GM19463 (cell line): ENCODE results near the gene ZC3H10.
"Not testable (repeated sequence)": the region's sequence is repeated elsewhere in the genome, so short reads cannot be mapped to it uniquely, and the experiment has no call there.

Experiments
- ATAC-seq: cut with Tn5 transposase; IDR thresholded peaks from one replicate; pipeline ENCODE4 v1.9.1; 2021; ENCODE audit warnings: mild to moderate bottlenecking, moderate library complexity; ENCODE audit not compliant: unreplicated experiment

Gene ZC3H10, protein sequence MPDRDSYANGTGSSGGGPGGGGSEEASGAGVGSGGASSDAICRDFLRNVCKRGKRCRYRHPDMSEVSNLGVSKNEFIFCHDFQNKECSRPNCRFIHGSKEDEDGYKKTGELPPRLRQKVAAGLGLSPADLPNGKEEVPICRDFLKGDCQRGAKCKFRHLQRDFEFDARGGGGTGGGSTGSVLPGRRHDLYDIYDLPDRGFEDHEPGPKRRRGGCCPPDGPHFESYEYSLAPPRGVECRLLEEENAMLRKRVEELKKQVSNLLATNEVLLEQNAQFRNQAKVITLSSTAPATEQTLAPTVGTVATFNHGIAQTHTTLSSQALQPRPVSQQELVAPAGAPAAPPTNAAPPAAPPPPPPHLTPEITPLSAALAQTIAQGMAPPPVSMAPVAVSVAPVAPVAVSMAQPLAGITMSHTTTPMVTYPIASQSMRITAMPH

DNA sequence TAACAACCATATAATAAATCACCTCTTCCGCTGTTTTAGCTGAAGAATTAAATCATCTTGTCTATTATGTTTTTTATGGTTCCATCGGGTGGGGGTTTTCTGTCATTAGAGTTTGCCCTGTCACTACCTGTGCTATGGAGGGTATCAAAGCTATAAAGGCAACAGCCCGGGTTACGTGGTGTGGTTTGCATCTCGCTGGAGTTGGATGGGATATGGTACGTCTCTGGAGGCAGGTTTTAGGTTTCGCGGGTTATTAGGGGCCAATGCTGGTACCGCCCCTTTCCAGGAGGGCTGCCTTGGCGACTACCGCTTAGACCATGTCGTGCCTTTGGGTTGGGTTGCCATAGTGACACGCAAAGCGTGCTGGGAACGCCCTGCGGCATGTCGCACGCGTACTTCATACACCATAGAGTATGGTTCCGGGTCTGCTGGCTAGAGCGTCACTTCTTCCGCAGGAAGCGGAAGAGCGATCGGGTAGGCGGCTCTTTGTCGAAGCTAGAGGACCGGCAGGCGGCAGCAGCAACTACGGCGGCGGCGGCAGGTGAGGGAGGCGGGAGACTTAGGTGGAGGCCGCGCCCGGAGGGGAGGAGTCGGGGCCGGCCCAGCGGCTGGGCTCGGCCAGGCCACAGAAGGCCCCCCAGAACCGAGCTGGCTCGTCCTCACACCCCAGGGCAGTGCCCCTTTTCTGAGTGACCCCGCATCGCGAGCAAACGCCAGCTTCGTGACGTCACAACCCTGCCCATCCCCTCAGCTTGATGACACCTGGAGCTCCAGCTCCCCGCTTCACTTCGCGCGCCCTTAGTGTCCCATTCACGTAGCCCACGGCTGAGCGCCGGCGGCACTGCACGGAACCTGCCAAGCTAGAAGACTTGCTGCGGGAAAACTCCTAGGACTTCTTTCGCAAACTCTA, at the start of gene ZC3H10:
ZC3H10 (plus strand) TSS at position 489 of the 910 bp plus-strand sequence. CDS start 2,297 bp downstream, outside the sequence.
- ATAC-seq = peak; percentile 84

DNA sequence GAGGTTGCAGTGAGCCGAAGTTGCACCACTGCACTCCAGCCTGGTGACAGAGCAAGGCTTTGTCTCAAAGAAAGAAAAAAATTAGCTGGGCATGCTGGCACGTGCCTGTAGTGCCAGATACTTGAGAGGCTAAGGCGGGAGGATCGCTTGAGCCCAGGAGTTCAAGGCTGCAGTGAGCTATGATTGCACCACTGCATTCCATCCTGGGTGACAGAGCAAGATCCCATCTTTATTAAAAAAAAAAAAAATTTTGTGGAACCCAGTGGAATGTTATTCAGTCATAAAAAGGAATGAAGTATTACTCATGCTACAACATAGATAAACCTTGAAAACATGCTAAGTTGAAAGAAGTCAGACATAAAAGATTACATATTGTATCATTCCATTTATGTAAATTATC, 46.4 kb upstream of the ZC3H10 start:
- ATAC-seq = no peak

DNA sequence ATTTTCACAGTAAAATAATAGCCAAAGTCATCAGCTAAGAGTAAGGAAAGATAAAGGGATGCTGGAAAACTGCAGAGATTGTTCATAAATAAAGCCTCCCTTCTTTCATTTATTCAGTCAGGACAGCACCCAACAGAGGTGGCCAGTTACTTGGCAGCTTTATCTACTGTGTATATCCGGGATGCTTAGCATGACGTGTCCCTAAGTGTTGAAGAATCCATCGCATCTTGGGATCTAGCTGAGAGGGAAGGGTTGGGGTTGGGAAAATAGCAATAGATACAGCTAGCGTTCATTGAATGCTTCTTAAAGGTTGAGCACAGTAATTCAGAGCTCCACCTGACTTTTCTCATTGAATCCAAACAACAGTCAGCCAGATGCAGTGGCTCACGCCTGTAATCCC, 43.7 kb upstream of the ZC3H10 start:
- no peak for ATAC-seq

DNA sequence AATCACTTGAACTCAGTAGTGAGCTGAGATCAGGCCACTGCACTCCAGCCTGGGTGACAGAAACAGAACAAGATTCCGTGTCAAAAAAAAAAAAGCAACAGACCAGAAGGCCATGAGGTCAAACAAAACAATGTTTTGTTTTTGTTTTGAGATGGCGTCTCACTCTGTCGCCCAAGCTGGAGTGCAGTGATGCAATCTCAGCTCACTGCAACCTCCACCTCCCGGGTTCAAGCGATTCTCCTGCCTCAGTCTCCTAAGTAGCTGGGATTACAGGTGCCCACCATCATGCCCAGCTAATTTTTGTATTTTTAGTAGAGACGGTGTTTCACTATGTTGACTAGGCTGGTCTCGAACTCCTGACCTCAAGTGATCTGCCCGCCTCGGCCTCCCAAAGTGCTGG, 40.1 kb upstream of the ZC3H10 start:
- ATAC-seq = not testable (repeated sequence)

DNA sequence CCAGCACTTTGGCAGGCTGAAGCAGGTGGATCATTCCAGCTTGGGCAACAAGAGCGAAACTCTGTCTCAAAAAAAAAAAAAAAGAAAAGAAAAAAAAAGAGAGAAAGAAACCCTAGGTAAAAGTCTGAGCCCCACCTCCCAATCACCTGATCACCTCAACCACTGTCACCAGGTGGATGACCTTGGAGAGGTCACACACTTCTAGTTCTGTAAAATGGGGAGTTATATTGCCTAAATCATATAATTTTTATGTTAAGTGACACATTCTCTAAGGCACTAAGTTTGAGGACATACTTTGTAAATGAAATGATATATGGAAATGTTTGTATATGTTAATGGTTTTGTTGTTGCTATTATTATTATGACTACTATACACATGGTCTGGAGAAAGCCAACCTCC, 39.6 kb upstream of the ZC3H10 start:
- ATAC-seq = no peak

DNA sequence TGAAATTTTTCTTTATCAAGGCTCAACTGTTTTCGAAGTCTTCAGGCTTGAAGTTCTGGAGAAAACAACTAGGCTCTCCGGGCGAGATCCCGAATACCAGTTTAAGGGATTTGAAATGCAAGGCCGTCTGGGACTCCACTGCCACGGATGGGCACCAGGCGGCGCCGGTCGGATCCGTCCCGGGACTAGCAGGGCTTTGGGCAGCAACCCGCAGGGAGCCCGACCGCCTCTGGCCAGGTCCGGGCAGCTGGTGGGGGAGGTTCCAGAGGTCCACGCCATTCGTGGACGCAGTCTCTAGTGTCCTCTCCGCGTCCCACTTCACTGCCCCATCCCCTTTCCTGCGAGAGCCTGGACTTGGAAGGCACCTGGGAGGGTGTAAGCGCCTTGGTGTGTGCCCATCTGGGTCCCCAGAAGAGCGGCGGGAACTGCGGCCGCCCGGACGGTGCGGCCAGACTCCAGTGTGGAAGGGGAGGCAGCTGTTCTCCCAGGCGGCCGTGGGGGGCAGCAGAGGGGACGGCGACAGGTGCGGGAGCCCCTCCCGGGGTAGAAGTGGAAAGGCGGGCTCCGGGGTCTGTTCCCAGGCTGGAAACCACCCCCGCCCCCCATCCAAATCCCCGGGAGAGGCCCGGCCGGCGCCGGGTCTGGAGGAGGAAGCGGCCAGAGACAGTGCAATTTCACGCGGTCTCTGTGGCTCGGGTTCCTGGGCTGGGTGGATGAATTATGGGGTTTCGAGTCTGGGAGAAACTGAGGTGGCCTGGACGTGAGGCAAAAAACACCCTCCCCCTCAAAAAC, 38.9 kb upstream of the ZC3H10 start:
- ATAC-seq = peak; percentile 75

DNA sequence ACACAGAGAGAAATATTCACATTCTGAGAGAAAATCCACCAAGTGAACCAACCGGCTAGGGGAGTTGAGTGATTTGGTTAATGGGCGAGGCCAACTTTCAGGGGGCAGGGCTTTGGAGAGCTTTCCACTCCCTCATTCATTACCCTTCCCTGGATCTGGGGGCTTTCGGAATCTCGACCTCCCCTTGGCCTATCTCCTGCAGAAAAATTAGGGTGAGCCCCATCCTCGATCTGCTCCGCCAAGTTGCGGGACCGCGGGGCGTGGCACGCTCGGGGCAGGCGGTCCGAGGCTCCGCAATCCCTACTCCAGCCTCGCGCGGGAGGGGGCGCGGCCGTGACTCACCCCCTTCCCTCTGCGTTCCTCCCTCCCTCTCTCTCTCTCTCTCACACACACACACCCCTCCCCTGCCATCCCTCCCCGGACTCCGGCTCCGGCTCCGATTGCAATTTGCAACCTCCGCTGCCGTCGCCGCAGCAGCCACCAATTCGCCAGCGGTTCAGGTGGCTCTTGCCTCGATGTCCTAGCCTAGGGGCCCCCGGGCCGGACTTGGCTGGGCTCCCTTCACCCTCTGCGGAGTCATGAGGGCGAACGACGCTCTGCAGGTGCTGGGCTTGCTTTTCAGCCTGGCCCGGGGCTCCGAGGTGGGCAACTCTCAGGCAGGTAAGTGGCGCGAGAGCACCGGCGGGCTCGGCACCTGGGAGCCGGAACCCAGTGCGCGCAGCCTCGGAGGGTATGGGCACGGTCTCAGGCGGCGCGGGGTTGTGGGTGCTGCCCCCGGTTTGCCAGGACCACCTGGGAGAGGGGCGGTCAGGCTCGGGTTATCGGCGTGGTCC, 38.1 kb upstream of the ZC3H10 start, which contains the start of gene ERBB3:
ERBB3 (plus strand) TSS at position 443 of the 833 bp plus-strand sequence; CDS start at position 579, 136 bp downstream.
- peak; percentile 39 for ATAC-seq

DNA sequence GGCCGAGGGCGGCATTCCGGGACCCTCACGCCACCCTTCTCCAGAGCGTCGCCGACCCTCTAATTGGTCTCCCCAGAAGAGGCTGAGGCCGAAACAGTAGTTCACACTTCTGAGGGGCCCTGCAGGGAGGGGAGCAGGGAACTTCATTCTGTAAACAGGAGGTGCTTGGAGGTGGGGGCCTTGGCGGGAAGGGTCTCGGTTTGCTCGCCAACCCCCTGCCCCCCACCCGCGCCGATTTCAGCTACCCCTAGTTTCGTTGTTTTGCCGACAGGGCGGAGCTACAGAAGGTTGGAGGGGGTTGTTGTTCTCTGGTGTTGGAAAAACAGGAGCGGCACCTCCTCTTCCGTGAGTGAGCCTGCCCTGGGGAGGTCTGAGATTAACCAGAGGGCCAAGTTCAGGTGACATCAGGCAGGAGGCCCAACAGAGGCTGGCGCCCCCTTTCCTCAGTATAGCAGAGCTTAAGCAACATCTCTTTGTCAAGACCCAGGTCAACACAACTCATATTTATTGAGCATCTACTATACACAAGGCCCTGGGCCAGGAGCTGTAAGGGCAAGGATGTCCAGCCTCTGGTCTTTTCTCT, 37.4 kb upstream of the ZC3H10 start:
- ATAC-seq = no peak

DNA sequence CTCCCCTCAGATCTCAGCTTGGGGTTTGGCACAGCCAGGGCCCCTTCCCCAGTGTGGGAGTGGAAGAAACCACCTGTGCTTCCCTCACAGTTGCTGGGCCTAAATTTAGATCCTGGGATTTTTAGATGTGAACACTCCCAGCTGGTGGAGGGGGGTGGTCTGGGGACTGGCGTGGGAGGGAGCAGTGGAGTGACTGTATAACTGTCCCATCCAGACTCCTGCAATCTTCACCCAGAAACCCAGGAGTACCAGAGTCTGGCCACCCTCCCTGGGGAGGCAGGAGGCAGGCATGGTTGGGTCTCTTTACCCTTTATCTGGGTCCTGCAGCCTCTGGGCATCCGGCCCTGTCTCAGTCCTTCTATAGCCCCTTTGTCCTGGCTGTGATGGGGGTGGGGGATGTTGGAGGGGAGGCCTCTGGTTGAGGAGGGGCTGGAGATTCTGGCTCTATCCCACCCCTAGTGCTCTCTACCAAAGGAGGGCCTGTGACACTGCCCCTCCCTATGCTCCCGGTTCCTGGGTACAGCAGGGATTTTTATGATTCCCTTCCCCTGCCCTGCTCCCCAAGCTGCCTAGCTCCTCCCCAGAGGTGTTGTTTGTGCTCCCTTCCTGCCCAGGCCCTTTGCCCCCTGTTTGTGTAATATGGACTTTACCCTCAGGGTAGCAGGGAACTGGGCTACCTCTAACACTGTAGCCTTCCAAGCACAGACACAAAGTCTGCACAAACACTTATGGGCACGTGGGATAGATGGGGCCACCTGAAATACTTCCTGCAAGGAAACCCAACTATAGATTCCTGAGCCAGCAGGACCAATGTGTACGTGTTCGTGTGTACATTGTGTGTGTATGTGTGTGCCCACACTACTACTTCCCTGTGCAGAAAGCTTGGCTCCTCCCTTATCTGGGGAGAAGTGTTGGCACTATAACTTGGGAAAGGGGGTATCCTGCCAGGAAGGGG, 36.4 kb upstream of the ZC3H10 start:
- no peak for ATAC-seq

DNA sequence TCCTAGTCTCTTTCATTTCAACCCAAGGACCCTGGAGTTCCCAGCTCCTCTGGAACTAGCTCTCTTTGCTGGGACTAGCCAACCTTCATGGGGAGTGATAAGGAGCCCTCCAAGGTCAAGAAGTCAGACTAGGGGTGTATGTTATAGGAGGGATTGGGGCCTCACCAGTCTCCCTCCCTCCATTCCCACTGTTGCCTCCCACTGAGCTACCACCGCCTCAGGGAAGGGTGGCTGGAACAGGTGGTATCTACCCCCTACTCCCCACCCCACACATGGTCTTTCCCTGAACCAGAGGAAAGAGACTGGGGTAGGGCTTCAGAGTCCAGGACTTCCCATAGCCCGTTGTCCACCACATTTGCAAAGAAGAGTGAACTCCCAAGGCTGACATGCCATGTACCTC, 35.7 kb upstream of the ZC3H10 start:
- no peak for ATAC-seq

DNA sequence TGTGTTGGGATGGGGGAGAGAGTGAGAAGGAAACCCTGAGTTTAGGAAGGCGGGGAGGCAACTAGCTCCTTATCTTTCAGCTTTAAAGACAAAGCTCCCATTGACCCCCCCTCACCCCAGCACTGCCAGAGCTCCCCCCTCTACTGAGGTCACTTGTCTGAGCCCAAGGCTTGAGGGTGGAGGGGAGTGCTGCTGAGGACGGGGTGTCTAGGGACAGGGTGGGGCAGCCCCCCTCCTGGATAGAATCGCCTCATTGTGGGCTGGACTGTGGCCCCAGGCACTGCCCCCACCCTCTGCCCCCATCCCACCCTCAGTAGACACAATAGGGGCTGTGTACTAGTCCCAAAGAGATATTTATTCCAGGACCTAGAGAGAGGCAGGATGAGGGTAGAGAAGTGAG, 35.1 kb upstream of the ZC3H10 start:
- ATAC-seq = no peak

DNA sequence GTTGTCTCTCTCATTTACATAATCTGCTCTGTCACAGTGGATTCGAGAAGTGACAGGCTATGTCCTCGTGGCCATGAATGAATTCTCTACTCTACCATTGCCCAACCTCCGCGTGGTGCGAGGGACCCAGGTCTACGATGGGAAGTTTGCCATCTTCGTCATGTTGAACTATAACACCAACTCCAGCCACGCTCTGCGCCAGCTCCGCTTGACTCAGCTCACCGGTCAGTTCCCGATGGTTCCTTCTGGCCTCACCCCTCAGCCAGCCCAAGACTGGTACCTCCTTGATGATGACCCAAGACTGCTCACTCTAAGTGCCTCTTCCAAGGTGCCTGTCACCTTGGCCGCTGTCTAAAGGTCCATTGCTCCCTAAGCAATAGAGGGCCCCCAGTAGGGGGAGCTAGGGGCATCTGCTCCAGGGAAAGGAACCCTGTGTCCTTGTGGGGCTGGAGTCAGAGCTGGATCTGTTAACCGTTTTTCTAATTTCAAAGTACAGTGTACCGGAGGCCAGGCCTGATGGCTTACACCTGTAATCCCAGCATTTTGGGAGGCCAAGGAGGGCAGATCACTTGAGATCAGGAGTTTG, 33.0 kb upstream of the ZC3H10 start:
- no peak for ATAC-seq

DNA sequence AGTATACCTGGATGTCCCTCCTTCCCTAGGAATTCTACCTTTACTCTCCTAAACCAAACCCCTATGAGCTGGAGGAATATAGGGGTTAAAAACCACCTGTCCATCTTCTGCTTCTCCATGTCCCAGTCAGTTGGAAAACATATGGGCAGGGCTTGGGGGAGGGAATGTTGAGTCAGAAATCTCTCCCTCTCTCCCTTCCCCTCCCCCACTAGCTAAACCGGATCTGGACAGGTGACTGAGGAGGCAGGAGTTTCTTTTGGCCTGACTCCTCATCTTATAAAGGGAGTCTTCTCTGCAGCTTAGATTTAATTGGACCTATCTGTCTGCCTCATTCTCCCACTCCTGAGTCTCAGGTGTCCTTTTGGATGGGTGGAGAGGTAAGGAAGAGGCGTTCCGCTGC, 32.0 kb upstream of the ZC3H10 start:
- ATAC-seq = no peak

DNA sequence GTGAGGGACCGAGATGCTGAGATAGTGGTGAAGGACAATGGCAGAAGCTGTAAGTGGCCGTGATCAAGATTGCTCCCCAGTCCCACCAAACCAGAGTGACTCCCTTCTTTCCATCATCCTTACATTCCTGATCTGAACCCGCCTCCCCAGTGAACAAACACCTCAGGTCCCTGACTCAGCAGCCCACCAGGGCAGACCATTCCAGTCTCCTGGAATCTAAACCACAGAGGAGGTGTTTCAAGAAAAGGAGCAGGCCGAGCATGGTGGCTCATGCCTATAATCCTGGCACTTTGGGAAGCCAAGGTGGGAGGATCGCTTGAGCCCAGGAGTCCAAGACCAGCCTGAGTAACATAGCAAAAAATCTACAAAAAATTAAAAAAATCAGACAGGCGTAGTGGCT, 31.5 kb upstream of the ZC3H10 start:
- no peak for ATAC-seq

DNA sequence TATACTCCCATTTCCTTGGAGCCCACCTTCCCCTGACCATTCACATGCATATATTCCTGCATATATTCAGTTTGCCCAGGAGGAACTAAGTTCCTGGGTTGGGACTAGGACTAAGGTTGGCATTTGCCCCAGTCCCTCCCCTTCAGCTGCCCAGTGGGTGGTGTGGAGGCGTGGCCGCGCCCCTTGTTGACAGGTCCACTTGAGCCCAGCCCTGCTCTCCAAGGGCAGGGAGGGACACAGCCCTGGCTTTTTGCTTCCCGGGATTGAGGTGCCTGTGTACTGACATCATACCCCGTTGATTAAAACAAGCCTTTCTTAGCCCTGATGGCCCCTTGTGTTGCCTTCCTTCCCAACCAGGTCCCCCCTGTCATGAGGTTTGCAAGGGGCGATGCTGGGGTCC, 30.8 kb upstream of the ZC3H10 start:
- ATAC-seq = no peak

DNA sequence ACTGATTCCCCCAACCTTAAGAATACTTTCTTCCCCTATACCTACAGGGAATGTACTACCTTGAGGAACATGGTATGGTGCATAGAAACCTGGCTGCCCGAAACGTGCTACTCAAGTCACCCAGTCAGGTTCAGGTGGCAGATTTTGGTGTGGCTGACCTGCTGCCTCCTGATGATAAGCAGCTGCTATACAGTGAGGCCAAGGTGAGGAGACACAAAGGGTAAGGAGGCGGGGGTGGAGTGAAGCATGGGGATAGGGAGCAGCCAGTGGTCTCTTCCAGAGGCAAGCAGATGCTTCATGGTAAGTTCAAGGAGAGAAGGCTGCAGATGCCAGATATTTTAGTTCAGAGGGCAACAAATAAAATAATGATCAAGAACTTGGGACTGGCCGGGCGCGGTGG, 20.3 kb upstream of the ZC3H10 start:
- no peak for ATAC-seq

DNA sequence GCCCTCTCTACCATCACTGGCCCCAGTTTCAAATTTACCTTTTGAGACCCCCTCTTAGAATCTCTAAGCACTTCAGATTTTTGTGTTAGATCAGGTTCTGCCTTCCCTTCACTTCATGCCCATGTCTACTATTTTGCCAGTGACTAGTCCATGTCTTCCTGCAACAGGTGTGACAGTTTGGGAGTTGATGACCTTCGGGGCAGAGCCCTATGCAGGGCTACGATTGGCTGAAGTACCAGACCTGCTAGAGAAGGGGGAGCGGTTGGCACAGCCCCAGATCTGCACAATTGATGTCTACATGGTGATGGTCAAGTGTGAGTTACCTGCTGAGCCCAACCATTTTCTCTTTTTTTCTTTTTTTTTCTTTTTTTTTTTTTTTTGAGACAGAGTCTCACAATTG, 19.5 kb upstream of the ZC3H10 start:
- ATAC-seq = no peak

DNA sequence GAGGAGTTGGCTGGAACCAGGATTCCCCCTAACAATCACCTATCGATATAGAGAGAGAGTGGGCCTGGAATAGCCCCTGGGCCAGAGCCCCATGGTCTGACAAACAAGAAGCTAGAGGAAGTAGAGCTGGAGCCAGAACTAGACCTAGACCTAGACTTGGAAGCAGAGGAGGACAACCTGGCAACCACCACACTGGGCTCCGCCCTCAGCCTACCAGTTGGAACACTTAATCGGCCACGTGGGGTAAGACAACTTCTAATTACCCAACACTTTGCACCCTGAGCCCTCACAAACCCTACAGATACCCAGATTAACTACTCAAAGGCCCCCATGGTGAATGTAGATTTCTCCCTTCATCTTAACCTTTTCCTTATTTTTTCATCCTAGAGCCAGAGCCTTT, 18.3 kb upstream of the ZC3H10 start:
- ATAC-seq = no peak
